Activated CD4-positive, CD25-positive, alpha-beta regulatory T cell (primary cell): ENCODE data around the gene LPCAT2.
"Not testable (repeated sequence)": the region's sequence is repeated elsewhere in the genome, so short reads cannot be mapped to it uniquely, and the experiment has no call there.

Source experiments
- DNase-seq, 4 experiments: peaks; one replicate each; lab custom pipeline; 2025; lab: John Stamatoyannopoulos, UW

Gene LPCAT2

DNA sequence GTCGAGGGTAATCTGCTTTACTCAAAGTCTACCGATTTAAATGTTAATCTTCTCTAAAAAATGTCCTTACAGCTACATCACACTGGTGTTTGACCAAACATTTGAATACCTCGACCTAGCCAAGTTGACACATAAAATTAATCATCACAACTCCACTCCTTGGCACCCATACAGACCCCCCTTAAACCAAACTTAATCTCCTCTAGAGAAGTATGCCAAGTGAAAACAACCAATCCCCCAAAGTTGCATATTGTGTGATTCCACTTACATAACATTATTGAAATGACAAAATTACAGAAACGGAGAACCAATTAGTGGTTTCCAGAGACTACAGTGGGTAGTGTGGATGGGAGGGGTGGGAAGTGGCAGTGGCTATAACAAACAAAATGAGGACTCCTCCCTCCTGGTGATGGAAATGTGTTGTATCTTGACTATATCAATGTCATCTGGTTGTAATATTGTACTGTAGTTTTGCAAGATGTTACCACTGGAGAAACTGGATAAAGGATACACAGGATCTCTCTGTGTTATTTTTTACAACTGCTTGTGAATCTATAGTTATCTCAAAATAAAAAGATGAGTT is 97.0 kb downstream of the LPCAT2 start:
- DNase-seq: no peak

DNA sequence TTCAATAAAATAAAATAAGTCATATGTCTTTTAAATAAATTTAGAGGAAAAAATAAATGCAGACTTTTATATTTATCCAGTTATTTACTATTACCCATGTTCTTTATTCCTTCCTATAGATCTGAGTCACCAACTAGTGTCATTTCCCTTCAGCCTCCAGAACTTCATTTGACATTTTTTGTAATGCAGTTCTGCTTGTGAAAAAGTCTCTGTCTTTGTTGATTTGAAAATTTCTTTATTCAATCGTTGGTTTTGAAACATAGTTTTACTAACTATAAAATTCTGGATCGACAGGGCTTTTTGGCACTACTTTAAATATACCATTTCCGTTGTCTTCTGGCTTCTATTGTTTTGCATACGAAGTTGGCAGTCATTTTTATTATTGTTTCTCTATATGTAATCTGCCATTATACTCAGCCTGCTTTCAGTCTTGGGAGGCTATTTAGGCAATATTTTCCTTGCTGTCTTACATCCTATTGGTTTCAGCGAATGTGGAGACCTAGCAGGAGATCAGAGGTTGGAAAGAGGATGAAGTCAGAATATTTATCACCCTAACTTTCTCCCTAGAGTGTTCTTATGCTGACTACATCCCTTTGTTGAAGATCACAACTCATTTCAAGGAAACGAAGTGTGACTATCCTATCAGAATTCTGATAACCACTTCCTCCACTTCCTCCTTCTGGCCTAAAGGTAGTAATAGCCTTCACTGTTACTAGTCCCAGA is 104.9 kb downstream of the LPCAT2 start:
- no peak for DNase-seq

DNA sequence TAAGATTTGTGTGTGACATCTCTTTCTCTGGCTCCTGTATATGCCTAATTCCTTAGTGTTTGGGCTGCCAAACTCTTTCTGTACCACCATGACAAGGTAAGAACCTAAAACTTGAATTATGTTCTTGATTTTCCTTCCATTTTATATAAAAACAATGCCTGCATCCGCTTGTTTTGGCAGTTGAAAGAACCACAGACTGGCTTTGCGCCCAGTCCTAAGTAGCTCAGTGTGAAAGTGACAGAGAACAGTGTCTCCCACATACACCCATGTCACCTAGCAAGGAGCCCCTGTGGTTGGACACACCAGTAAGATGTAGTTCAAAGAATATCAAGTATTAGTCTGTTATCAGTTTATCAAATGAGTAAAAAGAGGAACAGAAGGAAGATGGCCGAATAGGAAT is 106.2 kb downstream of the LPCAT2 start:
- DNase-seq: no peak

GRCh38 chr16:55615670-55616069 is 106.8 kb downstream of the LPCAT2 start:
- not testable (repeated sequence) for DNase-seq

DNA sequence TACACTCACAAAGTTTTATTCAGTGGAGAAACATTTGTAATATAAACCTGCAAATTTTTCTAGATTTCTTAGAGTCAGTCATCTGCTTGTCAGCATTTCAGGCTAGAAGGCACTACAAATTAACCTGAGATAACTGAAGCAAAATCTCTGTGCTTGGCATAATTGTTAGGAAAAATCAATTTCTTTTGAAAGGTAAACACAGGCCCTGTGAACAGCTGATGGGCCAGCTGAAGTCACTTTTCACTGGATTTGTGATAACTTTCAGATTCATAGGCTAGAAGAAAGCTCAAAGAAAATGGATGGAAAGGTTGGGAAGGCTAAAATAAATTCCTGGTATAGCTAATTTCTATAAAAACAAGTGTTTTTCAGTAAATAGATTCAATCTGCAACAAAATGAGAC is 112.9 kb downstream of the LPCAT2 start:
- no peak for DNase-seq

DNA sequence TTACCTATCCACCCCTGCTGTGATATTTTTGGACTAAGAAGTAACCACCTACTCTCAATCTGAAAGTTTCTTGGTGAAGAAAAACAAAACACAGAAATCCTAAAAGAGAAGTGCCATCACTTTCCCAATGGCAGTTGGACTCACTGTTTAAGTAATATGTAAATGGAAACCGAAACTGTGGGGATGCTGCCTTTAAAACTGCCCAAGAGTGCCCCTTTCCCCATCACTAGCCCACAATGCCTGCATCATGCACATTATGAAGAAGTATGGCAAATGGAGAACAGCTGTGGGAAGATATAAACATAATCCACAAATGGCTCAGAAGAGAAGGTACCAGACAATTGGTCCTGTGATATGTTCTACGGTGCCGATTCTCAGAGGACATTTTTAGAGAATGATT is 113.4 kb downstream of the LPCAT2 start:
- no peak for DNase-seq

GRCh38 chr16:55622930-55623561 is 114.2 kb downstream of the LPCAT2 start:
- DNase-seq: no peak

- no peak for DNase-seq
Observed at GRCh38 chr16:55623640-55624039, 114.8 kb downstream of the LPCAT2 start.

DNA sequence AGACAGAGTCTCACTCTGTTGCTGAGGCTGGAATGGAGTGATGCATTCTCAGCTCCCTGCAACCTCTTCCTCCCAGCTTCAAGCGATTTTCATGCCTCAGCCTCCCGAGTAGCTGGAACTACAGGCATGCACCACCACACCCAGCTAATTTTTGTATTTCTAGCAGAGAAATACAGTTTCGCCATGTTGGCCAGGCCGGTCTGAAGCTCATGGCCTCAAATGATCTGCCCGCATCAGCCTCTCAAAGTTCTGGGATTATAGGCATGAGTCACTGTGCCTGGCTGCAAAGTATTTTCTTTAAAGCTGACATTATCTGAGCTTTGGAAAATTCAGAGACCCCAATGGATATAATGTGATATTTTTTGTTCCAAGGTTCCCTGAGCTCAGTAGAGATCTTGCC is 115.8 kb downstream of the LPCAT2 start:
- no peak for DNase-seq

GRCh38 chr16:55625843-55626242 is 117.0 kb downstream of the LPCAT2 start:
- no peak for DNase-seq

DNA sequence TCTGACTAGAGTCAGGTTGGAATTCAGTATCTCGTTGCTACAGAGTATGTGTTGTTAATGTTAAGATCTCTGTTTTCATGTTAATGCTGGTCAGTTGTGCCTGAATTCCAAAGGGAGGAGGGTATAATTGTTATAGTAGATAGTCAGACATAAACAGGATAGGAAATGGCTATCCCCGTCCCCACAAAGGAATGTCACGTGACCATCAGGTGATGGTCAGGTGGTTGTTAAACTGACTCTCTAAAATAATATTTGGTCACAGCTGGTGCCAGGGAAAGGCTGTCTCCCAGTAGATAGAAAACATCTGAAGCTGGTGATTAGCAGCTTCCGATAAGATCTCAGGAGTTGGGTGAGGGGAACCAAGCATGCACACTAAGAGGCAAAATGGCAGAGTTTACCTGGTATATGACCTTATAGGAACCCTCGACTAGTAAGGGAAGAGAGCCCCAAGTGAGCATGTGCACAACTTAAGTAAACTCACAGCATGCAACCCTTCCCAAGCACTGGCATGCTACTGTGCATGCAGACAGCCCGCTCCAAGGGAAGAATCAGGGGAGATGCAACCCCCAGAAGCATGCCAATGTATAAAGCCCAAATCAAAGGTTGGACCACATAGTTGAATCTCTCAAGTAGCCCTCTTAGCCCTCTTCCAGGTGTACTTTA is 119.6 kb downstream of the LPCAT2 start:
- DNase-seq: no peak

GRCh38 chr16:55630774-55631173 is 121.9 kb downstream of the LPCAT2 start:
- no peak for DNase-seq

- DNase-seq: no peak
Observed at GRCh38 chr16:55632259-55632658, 123.4 kb downstream of the LPCAT2 start.

- DNase-seq: no peak
Observed at GRCh38 chr16:55634193-55634592, 125.3 kb downstream of the LPCAT2 start.
